Epidermal melanocyte (primary cell): ENCODE results near the gene KCNB1.
"Not testable (repeated sequence)": the region's sequence is repeated elsewhere in the genome, so short reads cannot be mapped to it uniquely, and the experiment has no call there.

Source experiments
- DNase-seq: peaks from one replicate; pipeline ENCODE4 v3.0.0; 2011; ENCODE audit warnings: low spot score; ENCODE audit not compliant: insufficient read length

The KCNB1 gene

DNA sequence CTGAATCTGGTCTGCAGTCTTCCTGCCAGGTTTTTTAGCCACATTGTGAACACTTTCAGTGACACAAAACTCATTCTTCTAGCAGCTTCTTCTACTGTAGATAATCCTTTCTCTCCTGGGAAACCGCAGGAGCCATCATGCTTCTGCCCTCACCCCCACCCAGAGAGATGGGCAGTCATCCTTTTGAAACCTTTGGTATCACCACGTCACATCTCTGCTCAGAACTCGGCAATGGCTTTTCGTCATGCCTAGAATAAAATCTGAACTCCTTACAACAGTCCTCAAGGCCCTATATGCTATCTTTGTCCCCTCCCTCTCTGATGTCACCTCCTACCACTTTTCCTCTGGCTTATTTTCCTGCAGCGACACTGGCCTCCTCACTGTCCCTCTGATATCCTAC lies 158.2 kb downstream of the KCNB1 start:
- DNase-seq, result no peak

DNA sequence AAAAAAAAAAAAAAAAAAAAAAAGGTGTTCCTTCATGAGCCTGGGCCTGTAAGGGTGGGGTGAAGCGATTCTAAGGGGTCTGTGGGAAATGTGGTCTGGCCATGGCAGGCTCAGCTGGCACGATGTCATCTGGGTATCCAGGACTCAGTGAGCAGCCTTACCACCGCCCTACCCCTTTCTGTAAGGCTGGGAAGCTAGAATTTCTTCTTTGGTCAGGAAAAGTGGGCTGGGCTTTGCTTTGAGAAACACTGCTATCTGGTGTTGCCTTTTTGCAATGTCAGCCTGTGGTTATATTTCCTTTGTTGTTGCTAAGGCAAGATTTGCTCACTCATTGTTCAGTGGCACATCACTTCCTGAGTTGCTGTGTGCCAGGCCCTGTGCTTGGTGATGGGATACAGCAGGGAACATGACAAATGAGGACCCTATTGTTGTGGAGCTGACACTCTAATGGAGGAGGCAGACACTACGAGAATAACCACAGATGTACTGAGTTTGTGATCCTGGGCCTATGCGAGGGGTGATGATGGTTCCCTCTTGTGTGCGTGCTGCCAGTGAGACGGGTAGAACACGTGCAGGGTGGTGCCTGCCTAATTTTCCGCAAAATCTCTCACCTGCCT lies 158.7 kb downstream of the KCNB1 start:
- DNase-seq, result peak; percentile 54

DNA sequence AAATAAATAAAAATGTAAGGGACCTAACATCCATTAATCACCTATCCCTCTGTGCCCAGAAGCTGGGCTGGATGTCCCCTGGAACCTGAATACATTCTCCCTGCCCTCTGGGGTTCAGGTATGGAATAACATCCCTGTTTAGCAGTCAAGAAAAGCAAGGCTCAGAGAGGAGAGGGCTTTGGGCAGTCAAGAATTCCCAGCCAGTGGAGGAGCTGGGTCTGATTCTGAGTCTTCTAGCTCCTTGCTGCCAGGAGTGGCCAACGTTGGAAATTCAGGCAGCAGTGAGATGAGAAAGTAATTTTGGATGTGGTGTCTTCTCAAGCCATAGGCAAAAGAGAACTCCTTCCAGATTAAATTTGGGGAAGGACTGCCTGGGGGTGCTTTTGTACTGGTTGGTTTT lies 162.0 kb downstream of the KCNB1 start:
- no peak for DNase-seq

DNA sequence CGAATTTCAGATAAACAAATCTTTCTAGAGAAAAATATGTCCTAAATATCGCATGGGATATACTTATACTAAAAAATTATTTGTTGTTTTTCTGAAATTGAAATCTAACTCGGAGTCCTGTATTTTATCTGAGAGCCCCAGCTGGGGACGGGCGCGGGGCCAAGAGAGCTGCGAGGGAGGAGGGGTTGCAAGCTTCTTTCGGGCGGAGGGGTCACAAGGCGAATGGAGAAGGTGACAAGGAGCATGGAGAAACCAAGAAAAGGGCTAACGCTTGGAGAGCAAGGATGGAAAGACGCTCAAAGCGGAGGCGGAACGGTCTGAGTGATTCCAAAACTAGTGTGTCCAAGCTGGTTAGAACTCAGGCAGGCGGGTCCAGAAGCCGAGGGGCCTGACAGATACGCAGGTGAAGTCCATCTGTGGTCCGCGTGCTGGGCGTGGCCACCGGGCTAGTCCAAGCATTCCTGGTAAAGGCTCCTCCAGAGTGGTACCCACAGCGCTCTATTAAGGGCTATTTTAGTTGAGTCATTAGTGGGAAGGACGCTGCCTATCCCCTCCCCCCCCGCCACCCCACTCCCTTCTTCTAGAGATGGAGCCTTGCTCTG lies 163.2 kb downstream of the KCNB1 start:
- no peak for DNase-seq

DNA sequence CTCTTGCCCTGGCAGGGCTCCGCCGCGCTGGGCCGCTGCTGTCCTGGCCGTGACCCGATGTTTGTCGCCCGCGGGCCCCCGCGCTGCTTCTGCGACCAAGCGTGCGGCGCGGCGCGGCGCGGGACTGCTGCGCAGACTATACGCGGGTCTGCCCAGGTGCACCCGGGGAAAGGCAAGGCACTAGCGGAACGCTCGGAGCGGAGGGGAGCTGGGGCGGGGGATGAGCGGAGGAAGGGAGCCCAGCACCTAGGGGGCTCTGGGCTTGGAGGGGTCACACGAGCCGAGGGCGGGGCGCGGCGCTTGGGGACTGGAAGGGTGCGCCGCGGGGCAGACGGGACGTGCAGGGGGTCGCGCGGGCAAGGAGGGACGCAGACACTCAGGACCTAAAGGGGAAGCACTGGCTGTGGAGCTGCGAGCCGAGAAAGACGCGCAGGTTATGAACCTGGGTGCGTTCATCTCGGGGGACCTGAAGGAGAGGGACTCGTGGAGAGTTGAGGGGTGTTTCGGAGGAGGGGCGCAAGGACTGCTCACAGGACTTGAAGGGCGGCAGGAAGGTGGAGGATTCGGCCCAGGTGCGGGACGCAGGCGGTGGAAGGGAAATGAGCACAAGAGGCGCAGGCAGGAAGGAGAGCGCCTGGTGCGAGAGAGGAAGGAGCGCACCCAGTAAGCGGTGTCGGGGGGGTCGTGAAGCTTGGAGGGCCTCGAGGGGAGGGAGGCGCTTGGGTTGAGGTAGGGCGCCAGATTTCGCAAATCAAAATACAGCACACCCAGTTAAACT lies 163.8 kb downstream of the KCNB1 start:
- DNase-seq, result no peak

DNA sequence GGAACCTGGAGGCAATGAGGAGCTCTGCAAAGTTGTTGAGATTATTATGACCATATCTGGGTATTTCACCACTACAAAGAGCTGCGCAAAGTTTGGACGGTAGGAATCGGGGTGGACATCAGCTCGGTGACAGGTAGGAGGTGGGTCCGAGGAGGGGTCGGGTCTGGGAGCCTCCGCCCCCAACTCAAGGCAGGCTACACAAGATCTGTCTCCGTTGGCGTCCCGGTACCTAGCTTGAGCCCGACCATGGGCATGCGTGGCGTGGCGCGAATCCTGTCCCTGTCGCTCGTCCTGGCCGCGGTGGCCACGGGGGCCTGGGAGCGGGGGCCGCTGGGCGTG lies 164.4 kb downstream of the KCNB1 start:
- no peak for DNase-seq

DNA sequence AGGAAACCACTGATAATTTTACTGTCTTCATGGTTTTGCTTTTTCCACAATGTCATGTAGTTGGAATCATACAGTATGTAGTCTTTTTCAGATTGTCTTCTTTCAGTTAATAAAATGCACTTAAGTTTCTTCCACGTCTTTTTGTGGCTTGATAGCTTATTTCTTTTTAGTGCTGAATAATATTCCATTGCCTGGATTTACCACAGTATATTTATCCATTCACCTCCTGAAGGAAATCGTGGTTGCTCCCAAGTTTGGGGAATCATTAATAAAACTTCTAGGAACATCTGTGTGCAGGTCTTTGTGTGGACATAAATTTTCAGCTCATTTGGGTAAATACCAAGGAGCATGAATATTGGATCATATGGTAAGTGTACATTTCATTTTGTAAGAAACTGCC lies 165.8 kb downstream of the KCNB1 start:
- DNase-seq, result no peak

DNA sequence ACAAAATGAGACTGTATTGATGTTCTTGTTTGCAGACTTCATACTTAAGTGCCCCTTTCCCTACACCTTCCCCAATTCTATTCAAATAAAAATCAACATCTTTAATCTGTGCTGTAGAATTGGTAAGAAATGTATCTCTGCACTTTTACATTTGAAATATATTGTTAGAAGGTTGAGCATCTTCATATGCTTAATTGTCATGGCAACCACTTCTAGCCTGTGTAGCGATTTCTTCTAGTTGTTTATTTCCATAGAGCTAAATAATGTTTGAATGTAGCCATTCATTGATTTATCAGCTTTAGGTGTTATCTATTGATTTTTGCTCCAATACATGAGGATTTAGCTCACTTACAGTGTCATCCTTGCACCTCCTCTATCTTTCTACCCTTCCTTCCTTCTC lies 166.9 kb downstream of the KCNB1 start:
- no peak for DNase-seq

DNA sequence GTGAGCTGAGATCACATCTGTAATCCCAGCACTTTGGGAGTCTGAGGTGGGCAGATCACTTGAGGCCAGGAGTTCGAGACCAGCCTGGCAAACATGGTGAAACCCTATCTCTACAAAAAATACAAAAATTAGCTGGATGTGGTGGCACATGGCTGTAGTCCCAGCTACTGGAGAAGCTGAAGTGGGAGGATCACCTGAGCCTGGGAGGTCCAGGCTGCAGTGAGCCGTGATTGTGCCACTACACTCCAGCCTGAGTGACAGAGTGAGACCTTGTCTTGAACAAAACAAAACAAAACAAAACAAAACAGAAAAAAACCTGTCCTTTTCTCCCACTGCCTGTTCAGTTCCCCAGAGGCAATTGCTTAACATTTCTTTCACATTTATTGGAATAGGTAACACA lies 168.4 kb downstream of the KCNB1 start:
- DNase-seq, result not testable (repeated sequence)
